HG02943 (cell line): Measurements from ENCODE around the gene MATN1.
"Not testable (repeated sequence)": the region's sequence is repeated elsewhere in the genome, so short reads cannot be mapped to it uniquely, and the experiment has no call there.

ENCODE experiments used
- ATAC-seq: cut with Tn5 transposase; IDR thresholded peaks from one replicate; pipeline ENCODE4 v1.9.1; 2021; ENCODE audit warnings: mild to moderate bottlenecking, low read depth, moderate library complexity; ENCODE audit not compliant: unreplicated experiment

The MATN1 gene, protein sequence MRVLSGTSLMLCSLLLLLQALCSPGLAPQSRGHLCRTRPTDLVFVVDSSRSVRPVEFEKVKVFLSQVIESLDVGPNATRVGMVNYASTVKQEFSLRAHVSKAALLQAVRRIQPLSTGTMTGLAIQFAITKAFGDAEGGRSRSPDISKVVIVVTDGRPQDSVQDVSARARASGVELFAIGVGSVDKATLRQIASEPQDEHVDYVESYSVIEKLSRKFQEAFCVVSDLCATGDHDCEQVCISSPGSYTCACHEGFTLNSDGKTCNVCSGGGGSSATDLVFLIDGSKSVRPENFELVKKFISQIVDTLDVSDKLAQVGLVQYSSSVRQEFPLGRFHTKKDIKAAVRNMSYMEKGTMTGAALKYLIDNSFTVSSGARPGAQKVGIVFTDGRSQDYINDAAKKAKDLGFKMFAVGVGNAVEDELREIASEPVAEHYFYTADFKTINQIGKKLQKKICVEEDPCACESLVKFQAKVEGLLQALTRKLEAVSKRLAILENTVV

DNA sequence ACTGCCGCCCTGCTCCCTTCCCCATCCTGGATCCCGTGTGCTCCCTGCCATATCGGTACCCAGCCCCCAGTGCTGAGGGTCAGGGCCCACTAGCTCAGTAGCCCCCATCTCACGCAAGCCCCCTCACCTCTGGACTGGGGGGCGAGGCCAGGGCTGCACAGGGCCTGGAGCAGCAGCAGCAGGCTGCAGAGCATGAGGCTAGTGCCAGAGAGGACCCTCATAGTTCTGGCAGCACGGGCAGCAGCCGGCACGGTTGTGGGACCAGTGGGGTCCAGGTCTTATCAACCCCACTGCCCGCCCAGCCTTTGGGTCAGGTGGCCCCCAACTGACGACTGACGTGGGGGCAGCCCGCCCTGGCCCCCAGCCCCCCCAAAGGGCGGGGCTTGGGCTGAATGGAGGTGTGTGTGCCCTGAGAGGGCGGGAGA, at the start of gene MATN1:
Gene MATN1 (minus strand): TSS at position 255 of the 425 bp plus-strand sequence. CDS start 34 bp downstream, at position 221.
- ATAC-seq, result no peak

DNA sequence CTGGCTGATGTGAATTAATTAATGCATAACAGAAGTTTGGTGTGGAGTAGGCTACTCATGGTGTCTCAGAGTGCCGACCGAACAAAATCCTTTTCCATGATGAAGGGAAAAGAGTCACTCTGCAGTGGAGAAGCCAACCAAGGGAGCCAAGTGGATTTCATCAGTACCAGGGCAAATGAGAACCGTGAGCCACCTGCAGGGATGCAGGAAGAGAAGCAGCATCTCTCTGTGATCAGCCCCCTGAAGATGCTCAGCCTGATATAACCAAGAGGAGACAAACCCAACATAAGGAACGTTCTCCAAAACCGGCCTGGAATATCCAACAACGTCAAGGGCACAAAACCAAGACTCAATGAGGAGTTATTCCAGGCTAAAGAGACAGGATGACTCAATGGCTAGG, 47.6 kb upstream of the MATN1 start:
- ATAC-seq, result no peak

DNA sequence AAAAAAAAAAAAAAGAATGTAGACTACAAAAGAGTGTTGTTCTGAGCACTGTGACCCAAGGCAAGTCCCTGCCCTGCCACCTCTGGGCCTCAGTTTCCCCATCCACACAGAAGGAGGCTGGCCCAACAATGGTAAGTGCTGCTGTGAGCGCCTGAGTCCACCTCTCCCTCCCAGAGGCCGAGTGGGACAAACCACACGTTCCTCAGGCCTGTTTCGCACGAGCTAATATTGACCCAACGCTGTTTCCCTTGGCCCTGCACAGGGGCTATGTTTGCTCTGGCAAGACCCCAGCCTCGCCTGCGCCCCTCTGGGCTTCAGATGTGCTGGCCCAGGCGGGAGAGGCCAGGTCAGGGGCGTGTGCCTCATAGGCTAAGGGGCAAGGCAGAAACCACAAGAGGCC, 46.8 kb upstream of the MATN1 start:
- ATAC-seq, result no peak

DNA sequence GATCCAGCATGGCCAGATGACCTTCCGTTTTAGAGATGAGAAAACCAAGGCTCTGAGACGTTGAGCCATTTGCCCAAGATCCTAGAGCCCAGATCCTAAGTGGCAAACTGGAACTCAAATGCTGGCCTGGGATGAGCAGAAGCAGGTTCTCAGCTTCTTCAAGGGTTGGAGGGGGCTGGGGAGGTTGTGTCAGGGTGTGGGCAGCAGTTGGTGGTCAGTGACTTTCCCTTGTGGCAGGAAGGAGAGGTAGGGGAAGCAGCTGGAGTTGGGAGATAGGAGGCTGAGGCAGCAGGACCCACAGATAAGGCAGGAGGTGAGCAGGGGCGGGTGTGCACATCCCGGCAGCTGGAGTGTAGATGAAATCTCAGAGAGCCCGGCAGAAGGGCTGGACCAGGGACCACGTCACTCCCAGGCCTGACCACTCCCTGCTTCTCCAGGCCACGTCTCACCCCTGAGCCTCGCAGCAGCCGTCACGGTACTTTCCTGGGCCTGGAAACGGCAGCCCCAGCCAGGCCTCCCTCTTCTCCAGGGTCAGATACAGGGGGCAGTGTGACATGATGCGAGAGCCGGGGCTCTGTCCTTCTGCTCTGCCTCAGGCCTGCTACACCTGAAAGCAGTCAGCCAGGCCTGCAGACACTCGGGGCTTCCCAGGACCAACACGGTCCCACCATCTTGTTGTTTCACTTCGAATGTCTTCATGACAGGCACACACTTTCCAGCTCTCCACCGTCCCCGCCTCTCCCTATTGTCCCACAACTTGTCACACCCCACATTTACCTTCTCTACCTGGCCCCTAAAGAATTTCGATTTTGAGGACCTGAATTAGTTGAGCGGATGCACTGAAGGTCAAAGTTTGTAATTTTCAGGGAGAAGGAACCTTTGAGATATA, 45.7 kb upstream of the MATN1 start:
- ATAC-seq, result no peak

DNA sequence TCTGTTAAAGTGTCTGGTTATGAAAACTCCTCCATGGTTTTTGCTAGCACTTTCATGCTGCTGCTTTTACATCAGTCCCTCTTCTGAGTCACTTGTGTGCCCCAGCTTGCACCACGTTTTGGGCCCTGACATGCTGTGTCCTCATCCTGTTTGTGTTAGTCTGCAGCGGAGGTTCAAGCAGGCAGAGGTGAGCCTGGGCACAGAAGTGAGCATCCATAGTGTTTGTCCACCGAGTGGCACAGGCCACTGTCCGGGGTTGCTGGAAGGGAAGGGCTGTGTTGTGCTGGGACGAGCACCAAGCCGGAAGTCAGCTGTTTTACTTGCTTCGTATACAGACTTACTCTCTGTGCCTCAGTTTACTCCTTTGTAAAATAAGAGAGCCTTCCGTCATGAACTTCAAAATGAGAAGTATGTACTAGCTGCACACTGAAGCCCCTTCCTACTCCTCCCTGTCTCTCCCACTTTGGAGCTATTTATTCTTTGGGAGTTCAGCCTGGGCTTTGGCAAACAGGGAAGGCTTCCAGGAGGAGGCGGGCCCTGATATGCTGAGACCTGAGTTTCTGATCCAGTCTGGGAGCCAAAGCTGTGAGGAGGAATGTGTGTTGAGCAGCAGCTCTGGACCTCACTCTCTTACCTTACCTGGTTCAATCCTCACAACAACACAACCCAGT, 44.9 kb upstream of the MATN1 start:
- ATAC-seq, result no peak

DNA sequence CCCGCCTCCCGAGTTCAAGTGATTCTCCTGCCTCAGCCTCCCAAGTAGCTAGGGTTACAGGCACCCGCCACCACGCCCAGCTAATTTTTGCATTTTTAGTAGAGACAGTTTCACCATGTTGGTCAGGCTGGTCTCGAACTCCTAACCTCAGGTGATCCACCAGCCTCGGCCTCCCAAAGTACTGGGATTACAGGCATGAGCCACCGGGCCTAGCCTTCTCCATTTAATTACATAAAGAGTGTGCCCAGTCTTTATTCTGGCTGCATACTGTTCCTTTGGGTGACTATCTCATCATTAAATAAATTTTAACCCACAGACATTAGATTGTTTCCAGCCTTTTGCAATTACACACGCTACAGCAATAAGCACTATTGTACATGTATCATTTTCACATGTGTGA, 43.6 kb upstream of the MATN1 start:
- ATAC-seq, result not testable (repeated sequence)

DNA sequence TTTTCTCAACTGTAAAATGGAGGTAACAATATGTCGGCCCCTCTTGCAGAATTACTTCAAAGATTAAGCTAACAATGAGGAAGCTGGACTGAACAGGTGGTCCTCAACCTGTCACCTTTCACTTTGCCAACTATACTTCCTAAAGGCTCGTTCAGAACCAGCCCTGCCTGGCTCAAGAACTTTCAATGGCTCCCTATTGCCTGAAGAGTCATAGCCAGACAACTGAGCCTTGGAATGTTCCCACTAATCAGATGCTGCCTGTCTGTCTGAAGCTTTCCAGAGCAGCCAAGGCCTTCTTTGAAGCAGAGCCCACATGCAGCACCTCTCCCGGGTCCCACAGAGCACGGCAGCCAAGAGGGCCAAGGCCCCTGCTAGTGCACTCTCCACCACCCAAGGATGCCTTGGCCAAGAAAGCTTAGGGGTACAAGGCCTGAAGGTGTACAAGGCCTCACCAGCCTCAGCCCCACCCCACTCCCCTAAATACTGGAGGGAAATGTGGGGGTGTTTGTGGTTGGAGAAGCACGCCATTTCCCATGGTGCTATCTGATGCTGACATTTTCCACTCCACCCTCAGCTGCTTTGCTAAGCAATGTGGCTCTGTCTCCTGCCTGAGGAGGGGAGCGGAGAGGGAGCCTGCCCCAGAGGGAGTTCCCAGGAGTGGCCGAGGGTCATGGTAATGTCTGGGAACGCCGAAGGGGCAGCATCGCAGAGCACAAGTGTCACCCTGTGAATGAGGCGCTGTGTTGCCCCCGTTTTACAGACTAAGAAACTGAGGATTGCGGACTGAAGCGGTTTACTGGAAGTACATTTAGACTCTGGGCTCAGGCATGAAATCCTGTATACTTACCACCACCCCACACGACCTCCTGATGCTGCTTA, 42.4 kb upstream of the MATN1 start:
- ATAC-seq, result no peak

DNA sequence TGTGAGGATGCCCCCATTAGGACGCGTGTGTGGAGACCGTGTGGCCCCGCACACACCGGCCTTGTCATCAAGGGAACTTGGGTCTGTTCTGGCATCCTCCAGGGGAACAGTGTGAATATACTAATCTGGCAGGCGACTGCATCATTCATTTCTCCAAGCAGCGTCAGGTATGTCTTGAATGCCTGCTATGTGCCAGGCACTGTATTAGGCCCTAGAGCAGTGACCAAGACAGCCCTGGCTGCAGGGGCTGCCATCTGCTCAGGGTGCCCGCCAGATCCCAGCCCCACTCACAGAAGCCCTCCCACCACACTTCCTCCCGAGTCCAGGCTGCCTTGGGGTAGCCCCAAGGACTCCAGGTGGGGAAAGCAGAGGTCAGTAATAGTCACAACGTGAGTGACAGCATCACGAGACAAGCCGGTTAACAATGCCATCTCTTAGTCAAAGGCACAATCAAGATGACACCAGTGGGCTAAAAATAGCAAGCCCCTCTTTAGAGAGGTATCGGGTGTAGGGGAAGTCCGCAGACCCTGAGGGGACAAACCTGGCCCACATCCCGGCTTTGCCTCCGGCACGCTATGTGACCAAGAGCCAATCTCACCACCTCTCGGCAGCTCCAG, 41.7 kb upstream of the MATN1 start:
- no peak for ATAC-seq

DNA sequence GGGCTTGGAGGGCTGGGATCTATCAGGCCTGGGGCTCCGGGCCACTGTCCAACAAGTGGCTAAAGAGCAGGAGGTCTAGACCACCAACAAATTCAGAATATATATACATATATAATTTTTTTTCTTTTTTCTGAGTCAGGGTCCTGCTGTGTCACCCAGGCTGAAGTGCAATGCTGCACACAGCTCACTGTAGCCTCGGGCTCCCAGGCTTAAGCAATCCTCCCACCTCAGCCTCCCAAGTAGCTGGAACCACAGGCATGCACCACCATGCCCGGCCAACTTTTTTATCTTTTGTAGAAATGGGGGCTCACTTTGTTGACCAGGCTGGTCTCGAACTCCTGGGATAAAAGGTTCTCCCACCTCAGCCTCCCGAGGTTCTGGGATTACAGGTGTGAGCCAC, 41.0 kb upstream of the MATN1 start:
- no peak for ATAC-seq

DNA sequence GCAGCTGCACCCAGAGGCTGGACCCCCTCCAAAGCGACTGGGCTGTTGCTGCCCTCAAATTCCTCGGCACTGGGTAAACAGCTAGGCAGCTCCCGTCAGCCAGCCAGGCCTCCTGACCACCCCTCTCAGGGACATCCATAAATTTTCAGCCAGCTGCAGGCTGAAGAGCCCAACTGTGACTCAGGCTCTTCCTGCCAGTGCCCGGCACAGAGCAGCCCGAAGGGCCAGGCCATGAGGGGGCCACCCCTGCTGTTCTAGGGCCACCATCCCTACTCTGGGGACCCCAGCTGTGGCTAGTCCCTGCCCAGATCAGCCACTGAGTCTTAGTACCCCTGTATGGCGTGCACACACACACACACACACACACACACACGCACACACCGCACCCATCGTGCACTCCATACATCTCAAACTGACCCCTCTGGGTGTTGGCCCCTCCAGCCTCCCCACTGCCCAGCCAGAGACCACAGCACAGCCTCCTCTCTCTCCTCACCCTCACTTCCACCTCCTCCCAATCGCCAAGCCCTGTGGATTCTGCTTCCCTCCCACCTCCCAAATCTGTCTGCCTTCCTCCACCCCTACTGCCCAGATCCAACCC, 40.4 kb upstream of the MATN1 start:
- no peak for ATAC-seq

DNA sequence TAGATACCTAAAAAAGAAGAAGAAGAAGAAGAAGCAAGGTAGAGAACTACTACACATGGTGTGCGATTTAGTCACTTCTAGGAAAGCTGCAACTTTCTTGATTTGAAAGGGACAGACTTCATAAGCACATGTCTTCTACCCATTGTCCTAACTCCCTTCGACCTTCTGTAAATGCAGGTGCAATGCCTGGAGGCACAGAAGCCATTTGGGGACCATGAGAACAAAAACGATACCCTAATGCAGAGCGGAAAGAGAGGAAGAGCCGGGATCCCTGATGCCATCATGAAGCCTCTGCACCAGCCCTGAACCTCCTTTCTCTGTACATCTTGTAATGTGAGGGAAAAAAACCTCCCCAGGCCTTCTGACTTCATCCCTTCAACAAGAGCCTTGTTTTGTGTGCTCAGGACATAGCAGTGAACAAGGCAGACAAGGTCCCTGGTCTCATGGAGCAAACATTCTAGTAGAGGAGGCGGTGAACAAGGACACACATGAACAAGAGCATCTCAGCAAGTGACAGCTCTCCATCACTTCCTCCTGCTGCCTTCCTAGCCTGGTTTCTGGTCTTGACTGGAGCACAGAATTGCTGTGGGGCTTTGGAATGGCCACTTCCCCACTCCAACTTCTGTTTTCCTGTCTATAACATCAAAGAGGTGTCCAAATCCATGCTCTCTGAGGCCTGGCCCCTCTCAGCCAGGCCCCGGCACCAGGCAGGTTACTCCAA, 39.7 kb upstream of the MATN1 start:
- ATAC-seq, result no peak

DNA sequence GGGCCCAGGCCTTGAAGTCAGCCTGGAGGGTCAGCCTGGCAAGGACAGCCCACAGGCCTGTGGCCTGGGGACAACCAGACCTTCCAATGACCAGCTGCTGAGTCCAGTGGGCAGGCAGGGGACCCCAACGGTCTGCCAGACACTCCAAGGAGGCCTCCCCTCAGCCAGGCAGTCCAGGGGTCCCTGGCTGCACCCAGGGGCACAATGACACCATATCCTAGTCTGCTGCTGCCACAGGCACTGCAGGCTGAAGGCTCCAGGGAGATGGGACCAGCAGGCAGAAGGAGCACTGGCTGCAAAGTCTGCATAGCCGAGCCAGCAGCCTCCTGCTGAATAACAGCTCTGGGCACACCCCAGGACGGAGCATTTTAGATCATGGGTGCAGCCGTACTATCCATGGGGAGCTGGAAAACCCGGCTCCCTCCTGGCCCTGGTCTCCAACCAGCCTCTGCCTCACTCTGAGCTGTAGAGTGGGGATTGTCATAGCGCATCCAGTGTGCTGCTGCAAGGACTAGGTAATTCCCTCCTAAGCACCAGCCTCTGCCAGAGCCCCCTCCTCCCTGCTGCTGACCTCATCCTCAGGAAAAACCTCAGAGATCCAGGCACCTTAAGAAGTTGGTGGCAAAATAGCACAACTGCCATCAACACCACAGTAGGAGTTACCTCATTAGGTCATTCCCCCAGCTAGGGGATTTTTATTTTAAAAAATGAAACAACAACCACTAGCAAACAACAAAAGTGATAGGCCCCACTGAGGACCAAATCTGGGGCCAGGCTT, 39.0 kb upstream of the MATN1 start:
- no peak for ATAC-seq

DNA sequence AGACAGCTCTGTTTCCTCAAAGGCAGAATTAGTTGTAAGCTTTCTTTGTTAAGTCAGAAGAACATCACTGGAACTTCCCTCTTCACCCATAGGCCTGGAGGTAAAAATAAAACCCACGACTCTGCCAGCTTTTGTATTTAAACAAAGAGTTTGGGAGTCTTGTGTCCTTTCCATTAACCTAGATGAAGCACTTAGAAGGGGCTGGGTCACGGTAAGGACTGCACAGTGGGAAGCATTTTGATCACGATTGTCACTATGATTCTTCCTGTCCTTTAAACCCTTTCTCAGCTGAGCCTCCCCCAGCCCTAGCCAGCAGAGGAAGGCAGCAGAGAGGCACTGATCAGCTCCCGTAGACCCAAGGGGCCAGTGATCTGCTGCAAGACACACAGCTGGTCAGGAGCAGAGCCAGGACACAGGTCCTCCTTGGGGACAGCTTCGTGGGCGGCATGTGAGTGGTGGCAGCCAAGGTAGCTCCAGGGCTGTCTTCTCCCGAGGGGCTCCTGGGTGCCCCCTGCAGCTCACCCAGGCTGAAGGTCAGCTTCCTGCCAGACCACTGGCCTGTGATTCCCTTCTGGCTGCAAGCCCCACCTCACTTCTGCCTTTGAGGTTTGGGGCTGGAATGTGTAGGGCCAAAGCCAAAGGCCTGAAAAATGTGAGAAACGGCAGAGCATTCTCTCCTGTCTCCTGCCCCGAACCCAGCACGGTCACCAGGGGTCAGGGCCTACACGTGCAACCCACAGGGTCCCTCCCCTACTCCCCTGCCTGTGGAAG, 38.2 kb upstream of the MATN1 start:
- no peak for ATAC-seq

DNA sequence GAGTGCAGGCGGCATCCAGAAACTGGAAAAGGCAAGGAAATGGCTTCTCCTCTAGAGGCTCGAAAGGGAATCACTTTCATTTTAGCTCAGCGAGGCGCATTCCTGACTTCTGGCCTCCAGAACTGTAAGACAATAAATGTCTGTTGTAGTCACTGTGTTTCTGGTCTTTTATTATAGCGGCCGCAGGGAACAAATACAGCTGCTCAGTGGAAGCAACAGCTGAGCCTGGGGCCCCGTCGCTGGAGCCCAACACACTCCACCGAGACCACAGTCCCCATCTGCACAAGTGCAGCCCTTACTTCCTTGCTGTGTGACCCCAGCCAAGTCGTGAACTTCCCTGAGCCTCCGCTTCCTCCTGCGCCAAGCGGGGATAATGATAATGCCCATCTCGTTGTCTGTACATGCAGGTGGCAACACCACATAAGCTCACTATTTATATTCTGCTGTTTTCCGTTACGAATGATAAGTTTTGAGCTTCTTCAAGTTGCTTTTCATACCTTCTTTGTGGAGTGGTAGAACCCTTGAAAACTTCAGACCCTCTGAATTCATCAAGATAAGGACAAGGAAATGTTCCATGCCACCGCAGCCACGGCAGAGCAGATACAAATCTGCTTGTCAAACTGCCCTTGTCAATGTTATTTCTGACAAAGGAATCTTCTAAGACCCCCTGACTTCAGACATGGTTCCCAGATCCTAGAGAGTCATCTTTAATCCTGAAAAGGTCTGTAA, 37.4 kb upstream of the MATN1 start:
- ATAC-seq, result no peak

DNA sequence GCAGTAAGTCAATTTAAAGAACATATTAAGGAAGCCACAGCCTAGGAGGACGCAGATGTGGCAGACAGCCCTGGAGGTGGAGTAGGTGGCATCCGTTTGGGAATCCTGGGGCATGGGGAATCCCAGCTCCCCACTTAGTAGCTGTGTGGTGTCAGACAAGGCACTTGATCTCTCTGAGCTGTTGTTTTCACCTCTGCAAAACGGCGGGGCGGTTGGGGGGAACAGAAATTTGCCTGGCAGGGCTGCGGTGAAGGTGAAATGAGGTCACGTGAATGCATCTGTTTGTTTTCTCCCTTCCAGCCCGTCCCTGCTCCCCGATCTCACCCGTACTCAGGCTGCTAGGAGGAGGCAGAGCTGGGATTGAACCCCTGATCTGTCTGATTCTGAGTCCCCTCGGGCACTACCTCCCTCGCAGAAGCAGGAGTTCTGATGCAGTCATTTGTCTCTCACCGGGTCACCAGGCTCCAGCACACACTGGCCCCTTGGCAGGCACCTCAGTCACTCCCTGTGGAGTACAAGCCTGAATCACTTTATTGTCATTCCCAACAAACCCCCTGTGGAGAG, 36.4 kb upstream of the MATN1 start:
- no peak for ATAC-seq

DNA sequence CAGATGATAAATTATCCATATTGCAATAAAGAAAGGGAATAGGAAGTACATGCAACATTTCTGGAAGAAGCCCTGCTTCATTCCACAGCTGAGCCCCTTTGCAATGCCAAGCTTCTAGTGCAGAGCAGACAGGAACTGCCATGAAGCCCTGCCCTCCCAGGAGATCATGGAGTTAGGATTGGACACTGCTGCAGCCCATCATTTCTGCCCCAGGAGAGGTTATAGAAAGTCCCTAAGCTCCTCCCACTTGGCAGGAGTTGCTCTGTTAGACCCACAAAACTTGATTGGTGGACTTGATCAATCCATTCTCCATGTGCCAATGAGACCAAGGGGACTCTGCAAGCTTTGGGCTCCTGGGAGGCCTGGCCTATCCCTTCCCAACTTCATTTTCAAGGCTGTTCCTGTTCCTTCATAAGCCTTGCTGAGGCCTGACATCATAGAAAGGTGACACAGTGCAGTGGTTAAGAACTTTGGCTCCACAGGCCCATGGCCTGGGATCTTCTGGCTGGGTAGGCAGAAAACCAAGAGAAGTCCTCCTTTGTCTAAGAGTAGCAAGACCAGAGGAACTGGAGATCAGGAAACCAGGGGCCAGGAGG, 35.5 kb upstream of the MATN1 start:
- ATAC-seq, result no peak
